GM23338 (cell line): ENCODE results near the gene FAM171A2. TPM values are rescaled to one million over a fixed set of nuclear protein-coding genes. Genes with fewer than 3 reads are reported as not detected.
"Not testable (repeated sequence)": the region's sequence is repeated elsewhere in the genome, so short reads cannot be mapped to it uniquely, and the experiment has no call there.

Experiments used
- ATAC-seq: fragments of 200-7000 bp; cut with Tn5 transposase; 3 replicates; pipeline ENCODE4 v1.9.1; 2020
- DNase-seq: peaks from one replicate; pipeline ENCODE4 v3.0.0-alpha.2; 2015; ENCODE audit warnings: low spot score
- H2AFZ ChIP-seq: fragments of 200-600 bp; sonication (generic); 2 replicates; pipeline ENCODE4 v1.8.0; 2016; ENCODE audit warnings: antibody characterized with exemption, mild to moderate bottlenecking, moderate library complexity
- H3F3A ChIP-seq: fragments of 200-600 bp; sonication (generic); replicated peaks from 2 replicates; pipeline ENCODE4 v1.8.0; 2017; ENCODE audit warnings: antibody characterized with exemption, mixed run types, low read depth
- H3K27ac ChIP-seq: fragments of 200-600 bp; sonication (generic); 2 replicates; pipeline ENCODE4 v1.6.1; 2016; ENCODE audit warnings: low read depth
- H3K27me3 ChIP-seq: fragments of 200-600 bp; sonication (generic); 2 replicates; pipeline ENCODE4 v1.8.0; 2016; ENCODE audit warnings: mild to moderate bottlenecking, mixed run types, moderate library complexity; ENCODE audit not compliant: insufficient read depth
- H3K36me3 ChIP-seq: fragments of 200-600 bp; sonication (generic); 2 replicates; pipeline ENCODE4 v1.8.0; 2016; ENCODE audit warnings: mild to moderate bottlenecking; ENCODE audit not compliant: insufficient read depth
- H3K4me1 ChIP-seq: fragments of 200-600 bp; sonication (generic); 2 replicates; pipeline ENCODE4 v1.8.0; 2016; ENCODE audit warnings: mild to moderate bottlenecking, moderate library complexity; ENCODE audit not compliant: insufficient read depth
- H3K4me2 ChIP-seq: fragments of 200-600 bp; sonication (generic); 2 replicates; pipeline ENCODE4 v1.7.1; 2017; ENCODE audit warnings: mixed run types
- H3K4me3 ChIP-seq: fragments of 200-600 bp; sonication (generic); 2 replicates; pipeline ENCODE4 v1.6.1; 2016; ENCODE audit warnings: mixed run types
- H3K79me2 ChIP-seq: fragments of 200-600 bp; sonication (generic); replicated peaks from 2 replicates; pipeline ENCODE4 v1.8.0; 2017; ENCODE audit warnings: mild to moderate bottlenecking; ENCODE audit not compliant: insufficient read depth
- H3K9me2 ChIP-seq: fragments of 200-600 bp; sonication (generic); 2 replicates; pipeline ENCODE4 v1.8.0; 2017; ENCODE audit not compliant: insufficient read depth
- H4K20me1 ChIP-seq: fragments of 200-600 bp; sonication (generic); replicated peaks from 2 replicates; pipeline ENCODE4 v1.8.0; 2017; ENCODE audit warnings: mild to moderate bottlenecking; ENCODE audit not compliant: insufficient read depth
- H3K27ac Mint-ChIP-seq: 2 replicates; pipeline ENCODE4 v1.8.0; 2020; ENCODE audit warnings: inconsistent platforms, mild to moderate bottlenecking, moderate library complexity, mixed read lengths
- H3K27me3 Mint-ChIP-seq: 3 replicates; pipeline ENCODE4 v1.8.0; 2022; ENCODE audit warnings: low read depth, mild to moderate bottlenecking, moderate library complexity, mixed read lengths, inconsistent platforms; ENCODE audit not compliant: insufficient read depth, poor library complexity
- H3K36me3 Mint-ChIP-seq: 3 replicates; pipeline ENCODE4 v1.8.0; 2021; ENCODE audit warnings: low read depth, mild to moderate bottlenecking, inconsistent platforms, moderate library complexity, mixed read lengths
- H3K4me1 Mint-ChIP-seq: 3 replicates; pipeline ENCODE4 v1.8.0; 2020; ENCODE audit warnings: mild to moderate bottlenecking, inconsistent platforms, mixed read lengths
- H3K4me3 Mint-ChIP-seq: 3 replicates; pipeline ENCODE4 v1.8.0; 2021; ENCODE audit warnings: moderate library complexity, mild to moderate bottlenecking, inconsistent platforms, mixed read lengths
- H3K9me3 Mint-ChIP-seq: 3 replicates; pipeline ENCODE4 v1.8.0; 2020; ENCODE audit warnings: moderate library complexity, mild to moderate bottlenecking, inconsistent platforms, mixed read lengths
- CREB1 ChIP-seq: fragments of 250-450 bp; sonication (Bioruptor Pico); IDR thresholded peaks from 2 replicates; pipeline ENCODE4 v1.5.0; 2020; ENCODE audit warnings: low read depth, mild to moderate bottlenecking, moderate library complexity
- ETS1 ChIP-seq: IDR thresholded peaks from 2 replicates; pipeline ENCODE4 v1.6.1; 2016; ENCODE audit warnings: antibody characterized with exemption
- EZH2phosphoT487 ChIP-seq: fragments of 200-600 bp; sonication (generic); IDR thresholded peaks from one replicate; pipeline ENCODE4 v1.8.1; 2018; ENCODE audit warnings: antibody characterized with exemption; ENCODE audit not compliant: unreplicated experiment
- NANOG ChIP-seq: IDR thresholded peaks from 2 replicates; pipeline ENCODE4 v1.6.1; 2016; ENCODE audit warnings: antibody characterized with exemption, borderline replicate concordance
- STAT1 ChIP-seq: IDR thresholded peaks from one replicate; pipeline ENCODE4 v1.6.1; 2016; ENCODE audit warnings: antibody characterized with exemption; ENCODE audit not compliant: unreplicated experiment
- ZNF114 ChIP-seq: fragments of 250-450 bp; sonication (Bioruptor Pico); IDR thresholded peaks from 2 replicates; pipeline ENCODE4 v1.5.0; 2020; ENCODE audit warnings: mild to moderate bottlenecking, moderate library complexity
- ZNF331 ChIP-seq: fragments of 250-450 bp; sonication (Bioruptor Pico); IDR thresholded peaks from 2 replicates; pipeline ENCODE4 v1.5.0; 2020; ENCODE audit warnings: low read depth, mild to moderate bottlenecking, moderate library complexity
- polyA plus RNA-seq: library from polyadenylated mRNA; unstranded; fragments of >200 nt; fragmentation: Nextera tagmentation; extraction: Ambion mirVana; gene quantifications from 2 replicates; pipeline ENCODE4 v1.2.1, GENCODE V29; 2016
- total RNA-seq: library from RNA; depleted of rRNA; stranded (reverse); fragments of >200 nt; shearing (Covaris generic); gene quantifications from 2 replicates; pipeline ENCODE4 v1.2.3, GENCODE V29; 2014
- TF ChIP-seq, protein P1 (sequence below), 2 experiments: fragments of 200-600 bp in 1 of 2; sonication (generic) in 1 of 2; conservative IDR thresholded peaks; 2 replicates each; pipeline versions ENCODE4 v1.5.1 to v1.6.1; 2016 to 2017; ENCODE audit warnings: antibody characterized with exemption in 2 of 2, low read depth in 2 of 2, mild to moderate bottlenecking in 2 of 2, moderate library complexity in 1 of 2

Gene FAM171A2
- total and polyA plus RNA-seq, 2 experiments from 2014 or later: 4.1 to 35.4 TPM

- no peak for TF ChIP-seq ETS1
- TF ChIP-seq NANOG: no peak
- TF ChIP-seq, protein P1, sequence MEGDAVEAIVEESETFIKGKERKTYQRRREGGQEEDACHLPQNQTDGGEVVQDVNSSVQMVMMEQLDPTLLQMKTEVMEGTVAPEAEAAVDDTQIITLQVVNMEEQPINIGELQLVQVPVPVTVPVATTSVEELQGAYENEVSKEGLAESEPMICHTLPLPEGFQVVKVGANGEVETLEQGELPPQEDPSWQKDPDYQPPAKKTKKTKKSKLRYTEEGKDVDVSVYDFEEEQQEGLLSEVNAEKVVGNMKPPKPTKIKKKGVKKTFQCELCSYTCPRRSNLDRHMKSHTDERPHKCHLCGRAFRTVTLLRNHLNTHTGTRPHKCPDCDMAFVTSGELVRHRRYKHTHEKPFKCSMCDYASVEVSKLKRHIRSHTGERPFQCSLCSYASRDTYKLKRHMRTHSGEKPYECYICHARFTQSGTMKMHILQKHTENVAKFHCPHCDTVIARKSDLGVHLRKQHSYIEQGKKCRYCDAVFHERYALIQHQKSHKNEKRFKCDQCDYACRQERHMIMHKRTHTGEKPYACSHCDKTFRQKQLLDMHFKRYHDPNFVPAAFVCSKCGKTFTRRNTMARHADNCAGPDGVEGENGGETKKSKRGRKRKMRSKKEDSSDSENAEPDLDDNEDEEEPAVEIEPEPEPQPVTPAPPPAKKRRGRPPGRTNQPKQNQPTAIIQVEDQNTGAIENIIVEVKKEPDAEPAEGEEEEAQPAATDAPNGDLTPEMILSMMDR (conservative IDR thresholded peaks at IDR 0.05; ENCODE audit: low read depth in 2 of 2): no peak
- no peak for TF ChIP-seq ZNF331 (CRISPR knock-in tag)
- TF ChIP-seq ZNF114: no peak
- TF ChIP-seq STAT1: no peak
- no peak for TF ChIP-seq EZH2phosphoT487
- no peak for TF ChIP-seq CREB1
Observed at GRCh38 chr17:44367231-44367979, 3.8 kb upstream of the FAM171A2 start (continued).

DNA sequence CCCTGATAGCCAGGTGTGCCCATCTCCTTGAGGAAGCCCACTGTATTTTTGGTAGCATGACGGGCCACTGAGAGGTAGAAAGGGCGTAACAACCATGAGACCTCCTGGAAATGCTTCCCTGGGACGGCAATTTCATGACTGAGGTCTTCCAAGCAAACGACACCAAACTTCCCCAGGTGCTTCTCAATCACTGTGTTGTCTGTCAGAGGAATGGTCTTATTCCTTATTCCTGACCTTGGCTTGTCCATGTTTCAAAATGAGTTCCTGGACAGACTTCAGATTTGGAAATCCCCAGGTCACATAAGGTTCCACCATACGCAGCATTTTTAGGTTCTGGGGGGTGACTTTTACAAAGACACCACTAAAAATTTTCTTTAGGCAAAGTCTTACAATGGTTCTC lies 1.4 kb upstream of the FAM171A2 start:
- not testable (repeated sequence) for H3K4me2 ChIP-seq, H3K79me2 ChIP-seq, H3K36me3 ChIP-seq, H3K27ac ChIP-seq, DNase-seq, H3K9me2 ChIP-seq, H3K4me3 ChIP-seq, H3K9me3 Mint-ChIP-seq, H2AFZ ChIP-seq, H3K36me3 Mint-ChIP-seq, H3F3A ChIP-seq, ATAC-seq, H3K27ac Mint-ChIP-seq
- Mint-ChIP-seq H3K4me3 (peak overlapping the region; percentile 37; the same call in 2 of the 3 replicates), H3K27me3 (peaks cover 25% of the 10 kb centered on the region), H3K4me1 (peaks cover 26% of the 10 kb centered on the region)
- H3K4me1 ChIP-seq: peaks cover 31% of the 10 kb centered on the region
- peaks cover 18% of the 10 kb centered on the region for H4K20me1 ChIP-seq
- peaks cover 17% of the 10 kb centered on the region; the same call in 1 of the 2 replicates for H3K27me3 ChIP-seq

DNA sequence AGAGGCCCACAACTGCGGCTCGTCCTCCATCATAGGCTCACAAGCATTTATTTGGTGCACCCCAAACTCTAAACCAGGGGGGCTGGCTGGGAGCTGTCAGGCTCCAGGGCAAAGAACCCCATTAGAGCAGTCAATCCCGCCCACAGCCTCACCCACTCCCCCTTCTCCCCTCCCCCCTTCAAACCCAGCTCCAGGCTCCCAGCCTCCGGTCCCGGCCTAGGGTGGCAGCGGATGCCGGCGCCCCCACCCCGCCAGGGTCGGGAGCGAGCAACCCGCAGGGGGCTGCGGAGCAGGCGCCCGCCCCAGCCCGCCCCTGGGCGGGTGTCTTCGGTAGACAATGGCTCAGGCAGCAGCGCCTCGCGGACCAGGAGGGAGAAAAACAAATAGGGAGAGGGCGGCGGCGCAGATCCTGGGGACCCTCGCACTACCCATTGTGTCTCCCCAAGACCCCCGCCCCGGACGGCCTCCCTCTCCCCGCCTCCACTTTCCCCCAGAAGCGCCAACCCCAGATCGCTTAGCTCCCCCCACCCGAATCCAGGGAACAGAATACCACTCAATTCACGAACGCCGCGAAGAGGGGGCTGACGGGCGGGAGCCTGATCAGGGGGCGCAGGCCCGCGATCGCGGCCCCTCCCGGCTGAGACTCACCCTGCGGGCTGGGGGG lies 572 bp downstream of the FAM171A2 start:
- peak; percentile 53 for DNase-seq
- peaks cover 21% of the 10 kb centered on the region for H3K27me3 Mint-ChIP-seq
- TF ChIP-seq ZNF331 (CRISPR knock-in tag): no peak
- TF ChIP-seq, protein P1 (conservative IDR thresholded peaks at IDR 0.05; ENCODE audit: low read depth in 2 of 2): no peak
- no peak for TF ChIP-seq STAT1

More for the DNA sequence above, 572 bp downstream of the FAM171A2 start:
- H3K79me2 ChIP-seq: no peaks in the 10 kb centered on the region
- H3K4me2 ChIP-seq: peak overlapping the region; percentile 87
- peaks cover 4% of the 10 kb centered on the region; the same call in 1 of the 3 replicates for H3K36me3 Mint-ChIP-seq
- peak overlapping the region; percentile 82 for H3K4me3 Mint-ChIP-seq
- no peaks in the 10 kb centered on the region for H3K36me3 ChIP-seq
- peak; percentile 37 for ATAC-seq
- H3K4me1 ChIP-seq: peaks cover 26% of the 10 kb centered on the region
- no peaks in the 10 kb centered on the region for H3K9me3 Mint-ChIP-seq
- H3K27ac ChIP-seq: no peak overlapping the region
- peaks cover 33% of the 10 kb centered on the region for H3K4me1 Mint-ChIP-seq
- H3K9me2 ChIP-seq: no peaks in the 10 kb centered on the region
- peak overlapping the region; percentile 88 for H3K4me3 ChIP-seq
- no peak overlapping the region for H3K27ac Mint-ChIP-seq
- H4K20me1 ChIP-seq: peaks cover 19% of the 10 kb centered on the region
- peak overlapping the region; percentile 80 for H2AFZ ChIP-seq
- H3F3A ChIP-seq: 0 out of 2 replicates have a peak, but pooled peaks cover 10% of the 10 kb centered on the region
- H3K27me3 ChIP-seq: peaks cover 17% of the 10 kb centered on the region; the same call in 1 of the 2 replicates
